Activated CD8-positive, alpha-beta memory T cell treated with anti-CD3 and anti-CD28 coated beads for 1 hour (primary cell): Measurements from ENCODE around the gene PPP1R37.

Experiments
- DNase-seq, 2 donors: peaks; one replicate each; pipeline ENCODE4 v3.0.0-alpha.2; 2020; ENCODE audit warnings: low read depth in 1 of 2; ENCODE audit errors: extremely low read depth in 1 of 2

PPP1R37 gene

GRCh38 chr19:45187421-45188100 lies 94.6 kb downstream of the PPP1R37 start:
- DNase-seq = no peak

- DNase-seq = no peak
Observed at GRCh38 chr19:45189971-45190370, 97.0 kb downstream of the PPP1R37 start.

GRCh38 chr19:45191375-45191774 lies 98.4 kb downstream of the PPP1R37 start:
- DNase-seq = no peak

GRCh38 chr19:45195764-45196163 lies 102.8 kb downstream of the PPP1R37 start:
- DNase-seq = no peak
